GM23338 (cell line): ENCODE data around the gene FTO. TPM values are rescaled to one million over a fixed set of nuclear protein-coding genes. Genes with fewer than 3 reads are reported as not detected.

ENCODE experiments used
- ATAC-seq: fragments of 200-7000 bp; cut with Tn5 transposase; 3 replicates; pipeline ENCODE4 v1.9.1; 2020
- DNase-seq: peaks from one replicate; pipeline ENCODE4 v3.0.0-alpha.2; 2015; ENCODE audit warnings: low spot score
- H2AFZ ChIP-seq: fragments of 200-600 bp; sonication (generic); 2 replicates; pipeline ENCODE4 v1.8.0; 2016; ENCODE audit warnings: antibody characterized with exemption, mild to moderate bottlenecking, moderate library complexity
- H3F3A ChIP-seq: fragments of 200-600 bp; sonication (generic); replicated peaks from 2 replicates; pipeline ENCODE4 v1.8.0; 2017; ENCODE audit warnings: antibody characterized with exemption, mixed run types, low read depth
- H3K27ac ChIP-seq: fragments of 200-600 bp; sonication (generic); 2 replicates; pipeline ENCODE4 v1.6.1; 2016; ENCODE audit warnings: low read depth
- H3K27me3 ChIP-seq: fragments of 200-600 bp; sonication (generic); 2 replicates; pipeline ENCODE4 v1.8.0; 2016; ENCODE audit warnings: mild to moderate bottlenecking, mixed run types, moderate library complexity; ENCODE audit not compliant: insufficient read depth
- H3K36me3 ChIP-seq: fragments of 200-600 bp; sonication (generic); 2 replicates; pipeline ENCODE4 v1.8.0; 2016; ENCODE audit warnings: mild to moderate bottlenecking; ENCODE audit not compliant: insufficient read depth
- H3K4me1 ChIP-seq: fragments of 200-600 bp; sonication (generic); 2 replicates; pipeline ENCODE4 v1.8.0; 2016; ENCODE audit warnings: mild to moderate bottlenecking, moderate library complexity; ENCODE audit not compliant: insufficient read depth
- H3K4me2 ChIP-seq: fragments of 200-600 bp; sonication (generic); 2 replicates; pipeline ENCODE4 v1.7.1; 2017; ENCODE audit warnings: mixed run types
- H3K4me3 ChIP-seq: fragments of 200-600 bp; sonication (generic); 2 replicates; pipeline ENCODE4 v1.6.1; 2016; ENCODE audit warnings: mixed run types
- H3K79me2 ChIP-seq: fragments of 200-600 bp; sonication (generic); replicated peaks from 2 replicates; pipeline ENCODE4 v1.8.0; 2017; ENCODE audit warnings: mild to moderate bottlenecking; ENCODE audit not compliant: insufficient read depth
- H3K9me2 ChIP-seq: fragments of 200-600 bp; sonication (generic); 2 replicates; pipeline ENCODE4 v1.8.0; 2017; ENCODE audit not compliant: insufficient read depth
- H4K20me1 ChIP-seq: fragments of 200-600 bp; sonication (generic); replicated peaks from 2 replicates; pipeline ENCODE4 v1.8.0; 2017; ENCODE audit warnings: mild to moderate bottlenecking; ENCODE audit not compliant: insufficient read depth
- H3K27ac Mint-ChIP-seq: 2 replicates; pipeline ENCODE4 v1.8.0; 2020; ENCODE audit warnings: inconsistent platforms, mild to moderate bottlenecking, moderate library complexity, mixed read lengths
- H3K27me3 Mint-ChIP-seq: 3 replicates; pipeline ENCODE4 v1.8.0; 2022; ENCODE audit warnings: low read depth, mild to moderate bottlenecking, moderate library complexity, mixed read lengths, inconsistent platforms; ENCODE audit not compliant: insufficient read depth, poor library complexity
- H3K36me3 Mint-ChIP-seq: 3 replicates; pipeline ENCODE4 v1.8.0; 2021; ENCODE audit warnings: low read depth, mild to moderate bottlenecking, inconsistent platforms, moderate library complexity, mixed read lengths
- H3K4me1 Mint-ChIP-seq: 3 replicates; pipeline ENCODE4 v1.8.0; 2020; ENCODE audit warnings: mild to moderate bottlenecking, inconsistent platforms, mixed read lengths
- H3K4me3 Mint-ChIP-seq: 3 replicates; pipeline ENCODE4 v1.8.0; 2021; ENCODE audit warnings: moderate library complexity, mild to moderate bottlenecking, inconsistent platforms, mixed read lengths
- H3K9me3 Mint-ChIP-seq: 3 replicates; pipeline ENCODE4 v1.8.0; 2020; ENCODE audit warnings: moderate library complexity, mild to moderate bottlenecking, inconsistent platforms, mixed read lengths
- CREB1 ChIP-seq: fragments of 250-450 bp; sonication (Bioruptor Pico); IDR thresholded peaks from 2 replicates; pipeline ENCODE4 v1.5.0; 2020; ENCODE audit warnings: low read depth, mild to moderate bottlenecking, moderate library complexity
- EZH2 ChIP-seq: fragments of 200-600 bp; sonication (generic); IDR thresholded peaks from one replicate; pipeline ENCODE4 v1.8.0; 2017; ENCODE audit warnings: antibody characterized with exemption, mild to moderate bottlenecking, low read depth; ENCODE audit not compliant: unreplicated experiment
- EZH2phosphoT487 ChIP-seq: fragments of 200-600 bp; sonication (generic); IDR thresholded peaks from one replicate; pipeline ENCODE4 v1.8.1; 2018; ENCODE audit warnings: antibody characterized with exemption; ENCODE audit not compliant: unreplicated experiment
- JUNB ChIP-seq: IDR thresholded peaks from one replicate; pipeline ENCODE4 v1.6.1; 2016; ENCODE audit warnings: antibody characterized with exemption; ENCODE audit not compliant: unreplicated experiment
- NANOG ChIP-seq: IDR thresholded peaks from 2 replicates; pipeline ENCODE4 v1.6.1; 2016; ENCODE audit warnings: antibody characterized with exemption, borderline replicate concordance
- ZNF114 ChIP-seq: fragments of 250-450 bp; sonication (Bioruptor Pico); IDR thresholded peaks from 2 replicates; pipeline ENCODE4 v1.5.0; 2020; ENCODE audit warnings: mild to moderate bottlenecking, moderate library complexity
- ZNF462 ChIP-seq: fragments of 250-450 bp; sonication (Bioruptor Pico); IDR thresholded peaks from 2 replicates; pipeline ENCODE4 v1.5.0; 2020; ENCODE audit warnings: mild to moderate bottlenecking, moderate library complexity
- polyA plus RNA-seq: library from polyadenylated mRNA; unstranded; fragments of >200 nt; fragmentation: Nextera tagmentation; extraction: Ambion mirVana; gene quantifications from 2 replicates; pipeline ENCODE4 v1.2.1, GENCODE V29; 2016
- total RNA-seq: library from RNA; depleted of rRNA; stranded (reverse); fragments of >200 nt; shearing (Covaris generic); gene quantifications from 2 replicates; pipeline ENCODE4 v1.2.3, GENCODE V29; 2014
- TF ChIP-seq, protein P1 (sequence below), 2 experiments: fragments of 200-600 bp in 1 of 2; sonication (generic) in 1 of 2; conservative IDR thresholded peaks; 2 replicates each; pipeline versions ENCODE4 v1.5.1 to v1.6.1; 2016 to 2017; ENCODE audit warnings: antibody characterized with exemption in 2 of 2, low read depth in 2 of 2, mild to moderate bottlenecking in 2 of 2, moderate library complexity in 1 of 2

Gene FTO
- total and polyA plus RNA-seq, 2 experiments from 2014 or later, result 17.7 to 69.6 TPM

DNA sequence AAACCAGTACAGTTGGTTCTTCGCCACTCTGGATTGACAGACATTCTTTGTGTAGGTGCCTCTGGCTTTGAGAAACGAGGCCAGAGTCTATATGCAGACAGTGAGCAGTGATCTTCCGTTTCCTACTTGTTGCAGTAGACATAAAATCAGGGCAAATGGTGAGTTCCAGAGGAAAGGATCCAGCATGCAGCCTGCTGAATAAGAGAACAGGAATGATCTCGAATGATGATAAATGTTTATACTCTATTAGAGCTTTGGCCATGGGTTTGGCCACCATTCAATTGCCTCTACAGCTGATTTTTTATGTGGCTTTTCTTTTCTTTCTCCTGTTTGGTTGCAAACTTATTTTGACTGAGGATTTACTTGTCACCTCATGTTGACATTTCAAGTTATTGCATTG, 295.9 kb downstream of the FTO start:
- H3K9me2 ChIP-seq, result no peaks in the 10 kb centered on the region
- H3K9me3 Mint-ChIP-seq, result no peaks in the 10 kb centered on the region
- no peaks in the 10 kb centered on the region; the same call in 2 of the 3 replicates for H3K36me3 Mint-ChIP-seq
- H3K4me2 ChIP-seq, result no peak overlapping the region
- H3K27me3 Mint-ChIP-seq, result peaks cover under 1% of the 10 kb centered on the region
- H3K36me3 ChIP-seq, result no peaks in the 10 kb centered on the region
- no peak for TF ChIP-seq EZH2
- TF ChIP-seq JUNB, result no peak
- no peak for TF ChIP-seq ZNF462
- TF ChIP-seq, protein P1, sequence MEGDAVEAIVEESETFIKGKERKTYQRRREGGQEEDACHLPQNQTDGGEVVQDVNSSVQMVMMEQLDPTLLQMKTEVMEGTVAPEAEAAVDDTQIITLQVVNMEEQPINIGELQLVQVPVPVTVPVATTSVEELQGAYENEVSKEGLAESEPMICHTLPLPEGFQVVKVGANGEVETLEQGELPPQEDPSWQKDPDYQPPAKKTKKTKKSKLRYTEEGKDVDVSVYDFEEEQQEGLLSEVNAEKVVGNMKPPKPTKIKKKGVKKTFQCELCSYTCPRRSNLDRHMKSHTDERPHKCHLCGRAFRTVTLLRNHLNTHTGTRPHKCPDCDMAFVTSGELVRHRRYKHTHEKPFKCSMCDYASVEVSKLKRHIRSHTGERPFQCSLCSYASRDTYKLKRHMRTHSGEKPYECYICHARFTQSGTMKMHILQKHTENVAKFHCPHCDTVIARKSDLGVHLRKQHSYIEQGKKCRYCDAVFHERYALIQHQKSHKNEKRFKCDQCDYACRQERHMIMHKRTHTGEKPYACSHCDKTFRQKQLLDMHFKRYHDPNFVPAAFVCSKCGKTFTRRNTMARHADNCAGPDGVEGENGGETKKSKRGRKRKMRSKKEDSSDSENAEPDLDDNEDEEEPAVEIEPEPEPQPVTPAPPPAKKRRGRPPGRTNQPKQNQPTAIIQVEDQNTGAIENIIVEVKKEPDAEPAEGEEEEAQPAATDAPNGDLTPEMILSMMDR (conservative IDR thresholded peaks at IDR 0.05; ENCODE audit: low read depth in 2 of 2), result no peak
- TF ChIP-seq NANOG, result no peak
- no peak for TF ChIP-seq CREB1 (CRISPR knock-in tag)
- TF ChIP-seq ZNF114, result no peak
- no peak for TF ChIP-seq EZH2phosphoT487
- H3K4me1 ChIP-seq, result no peaks in the 10 kb centered on the region
- no peaks in the 10 kb centered on the region for H4K20me1 ChIP-seq
- no peaks in the 10 kb centered on the region for H3K79me2 ChIP-seq
- no peak overlapping the region for H3K27ac ChIP-seq
- H3K4me1 Mint-ChIP-seq, result no peaks in the 10 kb centered on the region
- no peak overlapping the region for H3K4me3 Mint-ChIP-seq
- no peak overlapping the region for H3K4me3 ChIP-seq
- DNase-seq (no peak), ATAC-seq (no peak)
- H3K27ac Mint-ChIP-seq, result no peak overlapping the region
- H2AFZ ChIP-seq, result no peak overlapping the region
- no peaks in the 10 kb centered on the region for H3K27me3 ChIP-seq
- H3F3A ChIP-seq, result no peaks in the 10 kb centered on the region
